GF-D8 (cell line): Measurements from ENCODE around the gene CROCC2.

Experiments used
- DNase-seq: peaks from one replicate; lab custom pipeline; 2025; lab: John Stamatoyannopoulos, UW

Gene CROCC2

GRCh38 chr2:240905176-240905781, 857 bp upstream of the CROCC2 start:
- no peak for DNase-seq

GRCh38 chr2:240906911-240907590, 915 bp downstream of the CROCC2 start:
- no peak for DNase-seq

- no peak for DNase-seq
These were observed 3.3 kb downstream of the CROCC2 start for GRCh38 chr2:240909216-240909974.

GRCh38 chr2:240911641-240912265, 5.6 kb downstream of the CROCC2 start:
- no peak for DNase-seq

- no peak for DNase-seq
These were observed 7.0 kb downstream of the CROCC2 start for GRCh38 chr2:240912878-240913809.

- no peak for DNase-seq
These were observed 7.9 kb downstream of the CROCC2 start for GRCh38 chr2:240913810-240914644.

- DNase-seq = no peak
These were observed 8.7 kb downstream of the CROCC2 start for GRCh38 chr2:240914645-240915525.

- no peak for DNase-seq
These were observed 9.6 kb downstream of the CROCC2 start for GRCh38 chr2:240915526-240916341.

GRCh38 chr2:240916571-240917008, 10.5 kb downstream of the CROCC2 start:
- DNase-seq = no peak

GRCh38 chr2:240917009-240917683, 11.0 kb downstream of the CROCC2 start:
- DNase-seq = no peak

- DNase-seq = no peak
These were observed 11.6 kb downstream of the CROCC2 start for GRCh38 chr2:240917684-240918257.

GRCh38 chr2:240918258-240919091, 12.3 kb downstream of the CROCC2 start:
- DNase-seq = no peak

- no peak for DNase-seq
These were observed 13.1 kb downstream of the CROCC2 start for GRCh38 chr2:240919161-240919781.

GRCh38 chr2:240919786-240920782, 13.9 kb downstream of the CROCC2 start:
- DNase-seq = no peak

- DNase-seq = no peak
These were observed 14.7 kb downstream of the CROCC2 start for GRCh38 chr2:240920783-240921231.
